Adrenal gland (tissue), 5 donors: ENCODE measurements around the gene ARHGAP40.

Experiments used
- POLR2A ChIP-seq, 2 donors: fragments of 450-650 bp; IDR thresholded peaks; one replicate each; pipeline ENCODE4 v1.6.1; 2017; ENCODE audit warnings: antibody characterized with exemption in 2 of 2, mild to moderate bottlenecking in 2 of 2, moderate library complexity in 1 of 2
- TF ChIP-seq, protein P1 (sequence below), 6 experiments: fragments of 450-650 bp in 4 of 6; fragments of 200-600 bp in 2 of 6; sonication (generic) in 1 of 6; IDR thresholded peaks; 1 replicate in 5 of 6; 2 replicates in 1 of 6; pipeline versions ENCODE4 v1.5.1 to v1.8.0; 2016 to 2021; ENCODE audit warnings: antibody characterized with exemption in 6 of 6, mild to moderate bottlenecking in 2 of 6, moderate library complexity in 1 of 6
- donor health status: DM: no; HTN: no; CAD: no.

DNA sequence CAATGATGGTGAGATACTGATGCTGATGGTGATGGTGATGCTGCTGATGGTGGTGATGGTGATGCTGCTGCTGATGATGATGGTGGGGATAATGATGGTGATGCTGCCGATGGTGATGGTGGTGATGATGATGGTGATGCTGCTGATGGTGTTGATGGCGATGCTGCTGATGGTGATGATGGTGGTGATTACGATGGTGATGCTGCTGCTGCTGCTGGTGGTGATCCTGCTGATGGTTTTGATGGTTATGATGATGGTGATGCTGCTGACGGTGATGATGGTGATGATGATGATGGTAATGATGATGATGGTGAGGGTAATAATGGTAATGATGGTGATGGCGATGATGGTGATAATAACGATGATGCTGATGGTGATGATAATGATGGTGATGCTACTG is 50.0 kb downstream of the ARHGAP40 start:
- TF ChIP-seq, protein P1, sequence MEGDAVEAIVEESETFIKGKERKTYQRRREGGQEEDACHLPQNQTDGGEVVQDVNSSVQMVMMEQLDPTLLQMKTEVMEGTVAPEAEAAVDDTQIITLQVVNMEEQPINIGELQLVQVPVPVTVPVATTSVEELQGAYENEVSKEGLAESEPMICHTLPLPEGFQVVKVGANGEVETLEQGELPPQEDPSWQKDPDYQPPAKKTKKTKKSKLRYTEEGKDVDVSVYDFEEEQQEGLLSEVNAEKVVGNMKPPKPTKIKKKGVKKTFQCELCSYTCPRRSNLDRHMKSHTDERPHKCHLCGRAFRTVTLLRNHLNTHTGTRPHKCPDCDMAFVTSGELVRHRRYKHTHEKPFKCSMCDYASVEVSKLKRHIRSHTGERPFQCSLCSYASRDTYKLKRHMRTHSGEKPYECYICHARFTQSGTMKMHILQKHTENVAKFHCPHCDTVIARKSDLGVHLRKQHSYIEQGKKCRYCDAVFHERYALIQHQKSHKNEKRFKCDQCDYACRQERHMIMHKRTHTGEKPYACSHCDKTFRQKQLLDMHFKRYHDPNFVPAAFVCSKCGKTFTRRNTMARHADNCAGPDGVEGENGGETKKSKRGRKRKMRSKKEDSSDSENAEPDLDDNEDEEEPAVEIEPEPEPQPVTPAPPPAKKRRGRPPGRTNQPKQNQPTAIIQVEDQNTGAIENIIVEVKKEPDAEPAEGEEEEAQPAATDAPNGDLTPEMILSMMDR (IDR thresholded peaks at IDR 0.05), result no peak
- no peak for TF ChIP-seq POLR2A (IDR thresholded peaks at IDR 0.05)
